Left lung (tissue), 10 donors: ENCODE measurements around the gene KIRREL3. TPM values are rescaled to one million over a fixed set of nuclear protein-coding genes. Genes with fewer than 3 reads are reported as not detected.

Experiments
- ATAC-seq: fragments of 200-7000 bp; cut with Tn5 transposase; one replicate; pipeline ENCODE4 v1.9.1; 2020; ENCODE audit warnings: moderate library complexity
- DNase-seq, 4 donors: peaks; one replicate each; pipeline ENCODE4 v3.0.0-alpha.2; 2013 to 2020
- H3K27ac ChIP-seq, 2 donors: fragments of 200-600 bp; sonication (generic) in 1 of 2; one replicate each; pipeline versions ENCODE4 v1.5.0 to v1.8.0; 2020 to 2021
- H3K27me3 ChIP-seq, 2 donors: fragments of 200-600 bp; sonication (generic) in 1 of 2; one replicate each; pipeline versions ENCODE4 v1.5.0 to v1.8.0; 2020 to 2021
- H3K36me3 ChIP-seq, 2 donors: fragments of 200-600 bp; sonication (generic) in 1 of 2; one replicate each; pipeline versions ENCODE4 v1.5.0 to v1.8.0; 2020 to 2021
- H3K4me1 ChIP-seq, 2 donors: fragments of 200-600 bp; one replicate each; pipeline ENCODE4 v1.8.0; 2021
- H3K4me3 ChIP-seq, 2 donors: fragments of 200-600 bp; sonication (generic) in 1 of 2; one replicate each; pipeline versions ENCODE4 v1.5.0 to v1.8.0; 2020 to 2021; ENCODE audit warnings: mild to moderate bottlenecking in 1 of 2
- H3K9me3 ChIP-seq, 2 donors: fragments of 200-600 bp; sonication (generic) in 1 of 2; one replicate each; pipeline versions ENCODE4 v1.5.0 to v1.8.0; 2020 to 2021
- CTCF ChIP-seq, 2 donors: fragments of 200-600 bp; sonication (generic) in 1 of 2; IDR thresholded peaks; one replicate each; pipeline versions ENCODE4 v1.5.0 to v1.8.0; 2021; ENCODE audit warnings: antibody characterized with exemption in 2 of 2
- intact Hi-C, 2 donors: fragments of 100-400 bp; cut with DNase I; formaldehyde crosslinking; loops; one replicate each; pipeline versions ENCODE4 v1.11.2 to v1.14.2; 2022
- polyA plus RNA-seq, 6 donors: library from polyadenylated mRNA; unstranded; fragments of 120-200 nt; gene quantifications; one replicate each; pipeline ENCODE4 v1.2.1, GENCODE V29; 2013; ENCODE audit not compliant: insufficient read length in 6 of 6
- total RNA-seq, 2 donors: library from RNA; stranded (reverse); fragmentation: NEBNext Ultra II Directional; extraction: Animal tissue kit (Norgen Biotek cat#: 25700); gene quantifications; one replicate each; pipeline ENCODE4 v1.2.1, GENCODE V29; 2021
- donor health status: DM: no; HTN: yes; CAD: no.
- donor health status: DM: no; HTN: no; CAD: no.

Gene KIRREL3
- total and polyA plus RNA-seq, 8 donors = 1.6 to 2.5 (median 2.0) TPM; not detected in 2

GRCh38 chr11:126419801-126420697 lies 580.5 kb downstream of the KIRREL3 start:
- TF ChIP-seq CTCF (IDR thresholded peaks at IDR 0.05) = no peak
- intact Hi-C loops = no loop called here
- ATAC-seq (no peak), DNase-seq (peak in 2 of 4 donors; percentile 63 to 71)
- H3K27ac ChIP-seq = peak overlapping the region in 1 of 2 donors; percentile 34
- no peak overlapping the region for H3K4me3 ChIP-seq
- H3K27me3 ChIP-seq = no peaks in the 10 kb centered on the region
- no peaks in the 10 kb centered on the region for H3K9me3 ChIP-seq
- H3K4me1 ChIP-seq = peaks cover 19 to 23% of the 10 kb centered on the region in 2 donors
- no peaks in the 10 kb centered on the region for H3K36me3 ChIP-seq

GRCh38 chr11:126418887-126419286 lies 581.7 kb downstream of the KIRREL3 start:
- Histone ChIP-seq H3K27ac (peak overlapping the region in 1 of 2 donors; percentile 17), H3K4me1 (peaks cover 27 to 30% of the 10 kb centered on the region in 2 donors)
- no peak for TF ChIP-seq CTCF (IDR thresholded peaks at IDR 0.05)

GRCh38 chr11:126417091-126417862 lies 583.3 kb downstream of the KIRREL3 start:
- no peak for DNase-seq
- peak overlapping the region; percentile 69 to 78 for H3K27ac ChIP-seq
- peaks cover 0 to 15% of the 10 kb centered on the region in 2 donors for H3K36me3 ChIP-seq
- H3K4me1 ChIP-seq = peaks cover 27 to 30% of the 10 kb centered on the region in 2 donors
- no peaks in the 10 kb centered on the region for H3K27me3 ChIP-seq
- no peak for ATAC-seq
- peak overlapping the region in 1 of 2 donors; percentile 52 for H3K4me3 ChIP-seq
- H3K9me3 ChIP-seq = no peaks in the 10 kb centered on the region
- intact Hi-C loops = no loop called here
- no peak for TF ChIP-seq CTCF (IDR thresholded peaks at IDR 0.05)

More at GRCh38 chr11:126418887-126419286, 581.7 kb downstream of the KIRREL3 start:
- Histone ChIP-seq H3K4me3 (no peak overlapping the region), H3K36me3 (peaks cover 0 to 6% of the 10 kb centered on the region in 2 donors), H3K9me3 (no peaks in the 10 kb centered on the region), H3K27me3 (no peaks in the 10 kb centered on the region)
- ATAC-seq (no peak), DNase-seq (no peak)
- intact Hi-C loops = no loop called here

- H3K4me3 ChIP-seq = peak overlapping the region; percentile 33 to 52
- no peaks in the 10 kb centered on the region for H3K9me3 ChIP-seq
- DNase-seq = peak; percentile 82 to 96 (median 93)
- no peaks in the 10 kb centered on the region for H3K27me3 ChIP-seq
- intact Hi-C loops = no loop called here
- H3K27ac ChIP-seq = peak overlapping the region; percentile 69 to 78
- peak in 1 of 2 donors; percentile 10 for TF ChIP-seq CTCF (IDR thresholded peaks at IDR 0.05)
- peaks cover 29 to 30% of the 10 kb centered on the region in 2 donors for H3K4me1 ChIP-seq
- peak; percentile 95 for ATAC-seq
- peaks cover 0 to 15% of the 10 kb centered on the region in 2 donors for H3K36me3 ChIP-seq
These were observed 584.0 kb downstream of the KIRREL3 start for GRCh38 chr11:126416542-126417090.
